Gastroesophageal sphincter (tissue), 4 donors: ENCODE measurements around the gene DSCAML1. TPM values are rescaled to one million over a fixed set of nuclear protein-coding genes. Genes with fewer than 3 reads are reported as not detected.

ENCODE experiments used
- ATAC-seq: fragments of 150-250 bp; one replicate; pipeline ENCODE4 v1.9.1; 2016; ENCODE audit warnings: mild to moderate bottlenecking, moderate library complexity
- H3K27ac ChIP-seq, 4 donors: fragments of 200-600 bp; sonication (generic) in 3 of 4; 1 replicate in 3 of 4; 2 replicates in 1 of 4; pipeline ENCODE4 v1.5.1; 2016 to 2019
- H3K27me3 ChIP-seq: fragments of 200-600 bp; sonication (generic); one replicate; pipeline ENCODE4 v1.5.1; 2019
- H3K36me3 ChIP-seq, 2 donors: fragments of 200-600 bp; sonication (generic); one replicate each; pipeline ENCODE4 v1.5.1; 2019; ENCODE audit warnings: control low read depth in 1 of 2
- H3K4me1 ChIP-seq, 3 donors: fragments of 200-600 bp; sonication (generic); 1 replicate in 2 of 3; 2 replicates in 1 of 3; pipeline ENCODE4 v1.5.1; 2016 to 2019; ENCODE audit warnings: control low read depth in 2 of 3
- H3K4me3 ChIP-seq, 2 donors: fragments of 200-600 bp; sonication (generic); one replicate each; pipeline ENCODE4 v1.5.1; 2019; ENCODE audit warnings: mild to moderate bottlenecking in 1 of 2, moderate library complexity in 1 of 2
- H3K9me3 ChIP-seq, 3 donors: fragments of 200-600 bp; sonication (generic); one replicate each; pipeline ENCODE4 v1.5.1; 2017 to 2019; ENCODE audit warnings: control low read depth in 2 of 3
- EP300 ChIP-seq: sonication (generic); formaldehyde crosslinking; IDR thresholded peaks from one replicate; pipeline ENCODE4 v1.6.1; 2017; ENCODE audit warnings: antibody characterized with exemption, mild to moderate bottlenecking
- POLR2A ChIP-seq, 2 donors: fragments of 450-650 bp; IDR thresholded peaks; one replicate each; pipeline ENCODE4 v1.6.1; 2017; ENCODE audit warnings: antibody characterized with exemption in 2 of 2, mild to moderate bottlenecking in 2 of 2, moderate library complexity in 1 of 2
- POLR2AphosphoS5 ChIP-seq: sonication (generic); formaldehyde crosslinking; IDR thresholded peaks from one replicate; pipeline ENCODE4 v1.6.1; 2017; ENCODE audit warnings: antibody characterized with exemption
- WGBS, 2 donors: methylation state at CpG; one replicate each; pipeline ENCODE4 v1.1.5; 2018; ENCODE audit warnings: low coverage in 1 of 2; 5-methylcytosine and 5-hydroxymethylcytosine counted together
- total RNA-seq, 4 donors: library from RNA; depleted of rRNA; stranded (reverse); fragments of >200 nt; gene quantifications; one replicate each; pipeline ENCODE4 v1.1.0, GENCODE V29; 2016
- TF ChIP-seq, protein P1 (sequence below), 4 experiments: fragments of 200-600 bp in 2 of 4; fragments of 450-650 bp in 2 of 4; sonication (generic) in 1 of 4; IDR thresholded peaks; one replicate each; pipeline ENCODE4 v1.5.1; 2017 to 2019; ENCODE audit warnings: antibody characterized with exemption in 4 of 4, mild to moderate bottlenecking in 2 of 4, moderate library complexity in 2 of 4

The DSCAML1 gene
- total RNA-seq, 4 donors from 2014 or later, result 0.35 to 2.5 (median 0.73) TPM

DNA sequence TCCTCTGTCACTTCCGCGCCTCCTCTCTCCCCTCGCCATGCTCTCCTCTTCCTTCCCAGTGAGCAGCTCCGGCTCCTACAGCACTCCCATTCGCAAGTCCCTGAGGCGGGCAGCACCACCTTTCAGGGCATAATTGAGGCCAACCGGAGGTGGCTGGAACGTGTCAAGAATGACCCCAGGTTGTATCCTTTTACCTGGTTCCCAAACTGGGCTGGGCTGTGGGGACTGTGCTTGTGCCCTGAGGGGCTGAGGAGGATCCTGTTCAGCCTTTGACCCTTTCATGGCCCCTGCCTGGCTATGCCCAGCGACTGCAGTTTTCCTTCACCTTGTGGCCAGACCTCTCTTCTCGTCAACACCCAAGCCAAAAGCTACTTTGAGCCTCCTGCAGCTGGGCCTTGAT lies 385.3 kb downstream of the DSCAML1 start:
- H3K27ac ChIP-seq, result no peak overlapping the region
- H3K4me1 ChIP-seq, result no peaks in the 10 kb centered on the region
- no peaks in the 10 kb centered on the region for H3K9me3 ChIP-seq
- H3K36me3 ChIP-seq, result peaks cover 0 to 65% of the 10 kb centered on the region in 2 donors
- ATAC-seq, result no peak
- TF ChIP-seq EP300 (no peak), POLR2A (IDR thresholded peaks at IDR 0.05) (no peak), POLR2AphosphoS5 (no peak)
- TF ChIP-seq, protein P1, sequence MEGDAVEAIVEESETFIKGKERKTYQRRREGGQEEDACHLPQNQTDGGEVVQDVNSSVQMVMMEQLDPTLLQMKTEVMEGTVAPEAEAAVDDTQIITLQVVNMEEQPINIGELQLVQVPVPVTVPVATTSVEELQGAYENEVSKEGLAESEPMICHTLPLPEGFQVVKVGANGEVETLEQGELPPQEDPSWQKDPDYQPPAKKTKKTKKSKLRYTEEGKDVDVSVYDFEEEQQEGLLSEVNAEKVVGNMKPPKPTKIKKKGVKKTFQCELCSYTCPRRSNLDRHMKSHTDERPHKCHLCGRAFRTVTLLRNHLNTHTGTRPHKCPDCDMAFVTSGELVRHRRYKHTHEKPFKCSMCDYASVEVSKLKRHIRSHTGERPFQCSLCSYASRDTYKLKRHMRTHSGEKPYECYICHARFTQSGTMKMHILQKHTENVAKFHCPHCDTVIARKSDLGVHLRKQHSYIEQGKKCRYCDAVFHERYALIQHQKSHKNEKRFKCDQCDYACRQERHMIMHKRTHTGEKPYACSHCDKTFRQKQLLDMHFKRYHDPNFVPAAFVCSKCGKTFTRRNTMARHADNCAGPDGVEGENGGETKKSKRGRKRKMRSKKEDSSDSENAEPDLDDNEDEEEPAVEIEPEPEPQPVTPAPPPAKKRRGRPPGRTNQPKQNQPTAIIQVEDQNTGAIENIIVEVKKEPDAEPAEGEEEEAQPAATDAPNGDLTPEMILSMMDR (IDR thresholded peaks at IDR 0.05), result no peak
- 86 to 100% methylated on average over 1 to 4 of the region's 10 CpGs for WGBS, 2 donors
- H3K27me3 ChIP-seq, result peaks cover 2% of the 10 kb centered on the region
- H3K4me3 ChIP-seq, result no peak overlapping the region

DNA sequence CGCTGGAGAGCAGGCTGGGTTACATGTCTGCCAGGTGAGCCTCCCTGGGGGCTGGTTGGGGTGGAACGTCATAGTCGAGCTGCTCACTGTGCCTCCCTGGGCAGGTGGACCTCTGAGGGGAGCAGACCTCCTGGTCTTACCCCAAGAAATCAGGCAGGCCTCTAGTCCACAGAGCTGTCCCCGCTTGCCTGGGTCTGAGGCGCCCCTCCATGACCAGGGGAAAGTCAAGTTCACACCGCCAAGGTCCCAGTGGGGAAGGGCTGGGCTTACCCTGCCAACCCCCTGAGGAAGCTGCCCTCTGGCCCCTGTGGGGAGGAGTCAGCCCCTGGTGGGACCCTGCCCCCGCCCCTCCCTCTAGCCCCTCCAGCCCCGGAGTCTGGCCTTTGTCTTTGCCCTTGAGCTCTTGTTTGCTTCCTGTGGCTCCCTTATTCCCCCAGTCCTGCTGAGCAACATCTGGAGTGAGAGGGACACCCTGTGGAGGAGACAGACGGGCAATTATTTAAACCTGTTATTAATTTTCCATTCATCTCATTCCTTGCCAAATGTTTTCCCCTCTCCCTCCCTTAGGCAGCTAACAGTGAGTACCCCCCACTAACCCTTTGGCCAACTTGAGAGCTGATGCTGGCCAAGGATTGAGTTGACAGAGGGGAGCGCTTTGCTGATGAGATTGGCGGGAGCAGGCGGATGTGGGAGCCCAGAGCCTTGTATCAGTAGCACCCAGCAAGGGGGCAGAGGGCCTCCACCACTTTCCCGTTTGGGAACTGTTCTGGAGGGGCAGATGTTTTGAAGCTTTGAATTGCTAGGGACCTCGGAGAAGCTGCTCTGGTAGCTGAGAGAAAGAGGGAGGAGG lies 385.9 kb downstream of the DSCAML1 start:
- ATAC-seq, result no peak
- peaks cover 0 to 71% of the 10 kb centered on the region in 2 donors for H3K36me3 ChIP-seq
- 75 to 80% methylated on average over 4 to 5 of the region's 14 CpGs for WGBS, 2 donors
- TF ChIP-seq, protein P1 (IDR thresholded peaks at IDR 0.05), result no peak
- TF ChIP-seq POLR2AphosphoS5 (no peak), POLR2A (IDR thresholded peaks at IDR 0.05) (no peak), EP300 (no peak)
- no peaks in the 10 kb centered on the region for H3K27me3 ChIP-seq
- H3K4me3 ChIP-seq, result no peak overlapping the region
- H3K27ac ChIP-seq, result no peak overlapping the region
- H3K4me1 ChIP-seq, result no peaks in the 10 kb centered on the region
- H3K9me3 ChIP-seq, result peaks cover 0 to 2% (median 0%) of the 10 kb centered on the region in 3 donors

DNA sequence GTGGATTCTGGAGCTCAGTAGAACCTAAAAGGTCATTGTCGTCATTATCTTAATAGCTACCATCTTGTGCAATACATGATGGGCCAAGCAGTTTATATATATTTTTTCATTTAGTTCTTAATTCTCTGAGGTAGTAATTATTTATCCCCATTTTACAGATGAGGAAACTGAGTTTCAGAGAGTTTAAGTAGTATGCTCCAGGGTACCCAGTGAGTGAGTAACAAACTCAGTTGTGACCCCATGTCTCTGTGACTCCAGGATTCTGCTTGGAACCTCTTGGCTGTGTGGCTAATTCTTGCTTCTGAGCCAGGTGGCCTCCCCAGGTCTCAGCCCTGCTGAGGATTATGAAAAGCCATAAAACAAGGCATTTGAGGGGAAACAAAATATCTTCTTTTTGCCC lies 386.8 kb downstream of the DSCAML1 start:
- H3K9me3 ChIP-seq, result peaks cover 0 to 11% (median 0%) of the 10 kb centered on the region in 3 donors
- H3K27me3 ChIP-seq, result no peaks in the 10 kb centered on the region
- ATAC-seq, result no peak
- TF ChIP-seq, protein P1 (IDR thresholded peaks at IDR 0.05), result no peak
- TF ChIP-seq POLR2AphosphoS5 (no peak), POLR2A (IDR thresholded peaks at IDR 0.05) (no peak), EP300 (no peak)
- no peak overlapping the region for H3K4me3 ChIP-seq
- H3K27ac ChIP-seq, result no peak overlapping the region
- H3K4me1 ChIP-seq, result no peaks in the 10 kb centered on the region
- 100% methylated on average over 1 of the region's 1 CpG; no CpG with 5 or more reads in 1 of the 2 donors for WGBS, 2 donors
- H3K36me3 ChIP-seq, result peaks cover 0 to 80% of the 10 kb centered on the region in 2 donors

DNA sequence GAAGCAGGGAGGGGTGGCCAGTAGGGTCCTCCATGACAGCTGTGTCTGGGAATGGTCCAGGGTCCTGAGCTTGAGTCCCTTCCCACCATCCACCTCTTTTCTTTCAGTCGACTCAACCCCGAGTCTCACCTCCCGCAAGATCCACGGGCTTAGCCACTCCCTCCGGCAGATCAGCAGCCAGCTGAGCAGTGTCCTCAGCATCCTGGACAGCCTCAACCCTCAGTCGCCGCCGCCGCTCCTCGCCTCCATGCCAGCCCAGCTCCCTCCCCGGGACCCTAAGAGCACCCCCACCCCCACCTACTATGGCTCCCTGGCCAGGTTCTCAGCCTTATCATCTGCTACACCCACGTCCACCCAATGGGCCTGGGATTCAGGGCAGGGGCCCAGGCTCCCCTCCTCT lies 387.5 kb downstream of the DSCAML1 start:
- no peak overlapping the region for H3K27ac ChIP-seq
- ATAC-seq, result no peak
- H3K36me3 ChIP-seq, result peaks cover 0 to 87% of the 10 kb centered on the region in 2 donors
- no peaks in the 10 kb centered on the region for H3K4me1 ChIP-seq
- H3K9me3 ChIP-seq, result peaks cover 0 to 18% (median 0%) of the 10 kb centered on the region in 3 donors
- H3K4me3 ChIP-seq, result no peak overlapping the region
- TF ChIP-seq POLR2AphosphoS5, result no peak
- TF ChIP-seq, protein P1 (IDR thresholded peaks at IDR 0.05), result no peak
- TF ChIP-seq EP300, result no peak
- no peak for TF ChIP-seq POLR2A (IDR thresholded peaks at IDR 0.05)
- WGBS, 2 donors, result 96% methylated on average over 5 of the region's 12 CpGs; no CpG with 5 or more reads in 1 of the 2 donors
- H3K27me3 ChIP-seq, result no peaks in the 10 kb centered on the region

DNA sequence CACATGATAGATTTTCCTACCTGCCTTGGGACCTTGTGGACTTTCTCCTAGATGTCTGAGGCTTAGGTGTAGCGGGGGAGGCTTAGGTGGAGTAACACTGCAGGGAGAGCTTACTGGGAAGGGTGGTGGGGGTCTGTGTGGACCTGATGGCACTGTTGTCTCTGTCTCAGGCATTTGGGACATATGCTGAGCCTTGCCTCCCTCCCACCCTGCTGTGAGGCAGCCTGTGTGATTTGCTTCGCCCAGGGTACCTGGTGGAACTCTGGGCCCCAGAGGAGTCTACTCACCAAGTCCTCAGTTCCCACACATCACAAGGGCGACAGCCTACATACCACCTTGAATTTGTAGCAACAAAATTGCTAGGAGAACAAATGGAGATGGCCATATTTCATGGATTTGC lies 388.7 kb downstream of the DSCAML1 start:
- H3K36me3 ChIP-seq, result peaks cover 0 to 98% of the 10 kb centered on the region in 2 donors

More for the DNA sequence above, 388.7 kb downstream of the DSCAML1 start:
- peaks cover 0 to 19% (median 0%) of the 10 kb centered on the region in 3 donors for H3K9me3 ChIP-seq
- H3K4me3 ChIP-seq, result no peak overlapping the region
- TF ChIP-seq, protein P1 (IDR thresholded peaks at IDR 0.05), result no peak
- no peak for TF ChIP-seq POLR2AphosphoS5
- TF ChIP-seq EP300, result no peak
- no peak for TF ChIP-seq POLR2A (IDR thresholded peaks at IDR 0.05)
- H3K27ac ChIP-seq, result no peak overlapping the region
- no peak for ATAC-seq
- no peaks in the 10 kb centered on the region for H3K4me1 ChIP-seq
- H3K27me3 ChIP-seq, result no peaks in the 10 kb centered on the region
- WGBS, 2 donors, result 100% methylated on average over 1 of the region's 3 CpGs; no CpG with 5 or more reads in 1 of the 2 donors
